GM19324 (cell line): ENCODE measurements around the gene SYNJ2.

ENCODE experiments used
- ATAC-seq: cut with Tn5 transposase; IDR thresholded peaks from one replicate; pipeline ENCODE4 v1.9.1; 2021; ENCODE audit warnings: mild to moderate bottlenecking, moderate library complexity; ENCODE audit not compliant: unreplicated experiment, low FRiP score

The SYNJ2 gene

GRCh38 chr6:157996201-157996712 is 14.6 kb downstream of the SYNJ2 start:
- ATAC-seq = no peak

- ATAC-seq = no peak
These were observed 15.4 kb downstream of the SYNJ2 start for GRCh38 chr6:157996918-157997702.

GRCh38 chr6:157997893-157998608 is 16.4 kb downstream of the SYNJ2 start:
- ATAC-seq = no peak

GRCh38 chr6:157998707-157999167 is 17.1 kb downstream of the SYNJ2 start:
- no peak for ATAC-seq

GRCh38 chr6:157999168-158000051 is 17.7 kb downstream of the SYNJ2 start:
- no peak for ATAC-seq

GRCh38 chr6:158000530-158001307 is 19.1 kb downstream of the SYNJ2 start:
- no peak for ATAC-seq

GRCh38 chr6:158002249-158002950 is 20.7 kb downstream of the SYNJ2 start:
- ATAC-seq = no peak

- no peak for ATAC-seq
These were observed 21.5 kb downstream of the SYNJ2 start for GRCh38 chr6:158002951-158003853.

- ATAC-seq = no peak
These were observed 22.4 kb downstream of the SYNJ2 start for GRCh38 chr6:158003910-158004700.

- no peak for ATAC-seq
These were observed 23.0 kb downstream of the SYNJ2 start for GRCh38 chr6:158004701-158005095.

- no peak for ATAC-seq
These were observed 24.0 kb downstream of the SYNJ2 start for GRCh38 chr6:158005626-158006180.

GRCh38 chr6:158006331-158006730 is 24.7 kb downstream of the SYNJ2 start:
- no peak for ATAC-seq

- no peak for ATAC-seq
These were observed 25.3 kb downstream of the SYNJ2 start for GRCh38 chr6:158006821-158007570.

GRCh38 chr6:158008864-158009113 is 27.1 kb downstream of the SYNJ2 start:
- ATAC-seq = no peak

GRCh38 chr6:158009114-158009891 is 27.6 kb downstream of the SYNJ2 start:
- ATAC-seq = no peak
